ENCODE data around the gene CCDC92.

CCDC92 gene

GRCh38 chr12:123979566-123979965 lies 6.9 kb upstream of the CCDC92 start:
- 91 to 95% methylated on average over 6 of the region's 6 CpGs for WGBS, 2 experiments
- H3K4me3 ChIP-seq (ENCODE audit: insufficient read depth, low read depth, low read length) = no peak overlapping the region
- no peak overlapping the region for H3K27ac ChIP-seq (ENCODE audit: insufficient read depth, low read depth, low read length, poor library complexity, severe bottlenecking)
- H3K36me3 ChIP-seq (ENCODE audit: control insufficient read depth, insufficient read depth, low read length) = peaks cover 10% of the 10 kb centered on the region
- H3K9me3 ChIP-seq (ENCODE audit: control insufficient read depth, low read length) = no peaks in the 10 kb centered on the region
- no peaks in the 10 kb centered on the region for H3K27me3 ChIP-seq (ENCODE audit: control insufficient read depth, insufficient read depth, low read length, poor library complexity, severe bottlenecking)
- H3K4me1 ChIP-seq (ENCODE audit: control insufficient read depth, insufficient read depth, low read length) = no peaks in the 10 kb centered on the region

DNA sequence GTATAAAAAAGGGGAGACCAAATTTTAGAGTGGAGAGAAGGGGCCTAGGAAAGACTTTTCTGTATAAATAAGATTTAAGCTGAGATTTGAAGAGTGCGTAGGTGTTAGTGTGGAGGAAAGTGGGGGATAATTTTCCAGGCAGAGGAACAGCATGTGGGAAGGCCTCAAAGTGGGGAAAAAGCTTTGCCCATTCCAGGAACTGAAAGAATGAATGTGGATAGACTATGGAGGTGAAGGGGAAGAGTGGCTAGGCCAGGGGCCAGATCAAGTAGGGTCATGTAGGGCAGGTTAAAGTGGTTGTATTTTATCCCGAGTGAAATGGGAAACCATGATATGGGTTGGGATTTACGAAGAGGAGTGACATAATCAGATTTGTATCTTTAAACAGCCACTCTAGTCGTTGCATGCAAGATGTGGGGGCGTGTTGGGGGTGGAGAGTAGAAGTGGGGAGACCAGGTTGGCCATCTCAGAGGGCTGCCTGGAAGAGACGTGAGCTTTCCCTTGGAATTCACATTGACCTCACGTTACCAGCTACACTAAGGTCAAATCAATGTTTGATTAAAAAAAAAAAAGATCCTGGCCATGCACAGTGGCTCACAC lies 3.7 kb upstream of the CCDC92 start:
- peaks cover 4% of the 10 kb centered on the region for H3K4me1 ChIP-seq (ENCODE audit: control insufficient read depth, insufficient read depth, low read length)
- 94 to 96% methylated on average over 7 of the region's 7 CpGs for WGBS, 2 experiments
- H3K4me3 ChIP-seq (ENCODE audit: insufficient read depth, low read depth, low read length) = no peak overlapping the region
- peaks cover 10% of the 10 kb centered on the region for H3K36me3 ChIP-seq (ENCODE audit: control insufficient read depth, insufficient read depth, low read length)
- no peaks in the 10 kb centered on the region for H3K9me3 ChIP-seq (ENCODE audit: control insufficient read depth, low read length)
- no peak overlapping the region for H3K27ac ChIP-seq (ENCODE audit: insufficient read depth, low read depth, low read length, poor library complexity, severe bottlenecking)
- peaks cover 9% of the 10 kb centered on the region for H3K27me3 ChIP-seq (ENCODE audit: control insufficient read depth, insufficient read depth, low read length, poor library complexity, severe bottlenecking)

- no peaks in the 10 kb centered on the region for H3K9me3 ChIP-seq (ENCODE audit: control insufficient read depth, low read length)
- peaks cover 5% of the 10 kb centered on the region for H3K4me1 ChIP-seq (ENCODE audit: control insufficient read depth, insufficient read depth, low read length)
- peak overlapping the region; percentile 83 for H3K27ac ChIP-seq (ENCODE audit: insufficient read depth, low read depth, low read length, poor library complexity, severe bottlenecking)
- WGBS, 2 experiments = 1% methylated on average over 69 of the region's 69 CpGs
- peak overlapping the region; percentile 82 for H3K4me3 ChIP-seq (ENCODE audit: insufficient read depth, low read depth, low read length)
- H3K27me3 ChIP-seq (ENCODE audit: control insufficient read depth, insufficient read depth, low read length, poor library complexity, severe bottlenecking) = peaks cover 35% of the 10 kb centered on the region
- H3K36me3 ChIP-seq (ENCODE audit: control insufficient read depth, insufficient read depth, low read length) = peaks cover 10% of the 10 kb centered on the region
These were observed 1.1 kb upstream of the CCDC92 start for GRCh38 chr12:123973552-123974341.

DNA sequence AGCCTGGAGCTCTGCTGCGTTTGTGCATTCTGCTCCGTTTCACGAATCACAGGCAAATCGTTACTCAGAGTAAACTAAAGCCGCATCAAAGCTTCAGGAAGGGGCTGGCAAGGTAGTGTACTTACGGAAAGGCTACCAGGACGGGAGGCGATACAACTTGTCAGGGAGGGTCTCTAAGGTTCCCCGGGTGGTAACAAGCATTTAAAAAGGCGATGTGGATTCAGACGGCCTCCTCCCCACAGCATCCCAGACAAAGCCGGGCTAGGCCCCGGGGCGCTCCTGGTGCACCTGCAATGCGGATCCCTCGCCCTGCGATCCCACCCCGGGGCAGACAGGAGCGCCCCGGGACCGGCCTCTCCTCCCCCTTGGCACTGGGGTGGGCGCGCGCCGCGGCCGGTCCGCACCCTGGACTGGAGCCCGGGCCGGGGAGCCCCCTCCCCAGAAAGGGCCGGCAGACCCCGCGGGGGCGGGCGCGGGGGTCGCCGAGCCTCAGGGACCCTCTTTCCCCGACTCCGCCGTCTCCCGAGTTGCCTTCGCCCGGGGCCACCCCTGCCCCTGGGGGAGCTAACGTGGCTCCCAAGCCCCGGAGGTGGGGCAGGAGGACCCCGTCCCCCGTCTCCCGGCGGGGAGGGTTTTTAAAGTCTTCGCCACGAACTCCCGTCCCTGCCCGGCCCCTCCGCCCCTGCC lies 718 bp downstream of the CCDC92 start:
- Histone ChIP-seq H3K4me1 (ENCODE audit: control insufficient read depth, insufficient read depth, low read length) (peaks cover 5% of the 10 kb centered on the region), H3K27me3 (ENCODE audit: control insufficient read depth, insufficient read depth, low read length, poor library complexity, severe bottlenecking) (peaks cover 53% of the 10 kb centered on the region), H3K4me3 (ENCODE audit: insufficient read depth, low read depth, low read length) (peak overlapping the region; percentile 65), H3K27ac (ENCODE audit: insufficient read depth, low read depth, low read length, poor library complexity, severe bottlenecking) (no peak overlapping the region), H3K9me3 (ENCODE audit: control insufficient read depth, low read length) (no peaks in the 10 kb centered on the region), H3K36me3 (ENCODE audit: control insufficient read depth, insufficient read depth, low read length) (peaks cover 7% of the 10 kb centered on the region)
- 0% methylated on average over 55 of the region's 55 CpGs for WGBS, 2 experiments

GRCh38 chr12:123971449-123971769 lies 1.2 kb downstream of the CCDC92 start:
- Histone ChIP-seq H3K4me1 (ENCODE audit: control insufficient read depth, insufficient read depth, low read length) (peaks cover 5% of the 10 kb centered on the region), H3K27me3 (ENCODE audit: control insufficient read depth, insufficient read depth, low read length, poor library complexity, severe bottlenecking) (peaks cover 58% of the 10 kb centered on the region), H3K36me3 (ENCODE audit: control insufficient read depth, insufficient read depth, low read length) (peaks cover 3% of the 10 kb centered on the region), H3K4me3 (ENCODE audit: insufficient read depth, low read depth, low read length) (peak overlapping the region; percentile 65), H3K9me3 (ENCODE audit: control insufficient read depth, low read length) (no peaks in the 10 kb centered on the region), H3K27ac (ENCODE audit: insufficient read depth, low read depth, low read length, poor library complexity, severe bottlenecking) (no peak overlapping the region)
- WGBS, 2 experiments = 21 to 22% methylated on average over 9 of the region's 10 CpGs

GRCh38 chr12:123967121-123967586 lies 5.5 kb downstream of the CCDC92 start:
- Histone ChIP-seq H3K4me1 (ENCODE audit: control insufficient read depth, insufficient read depth, low read length) (peaks cover 5% of the 10 kb centered on the region), H3K4me3 (ENCODE audit: insufficient read depth, low read depth, low read length) (no peak overlapping the region), H3K27me3 (ENCODE audit: control insufficient read depth, insufficient read depth, low read length, poor library complexity, severe bottlenecking) (peaks cover 100% of the 10 kb centered on the region), H3K27ac (ENCODE audit: insufficient read depth, low read depth, low read length, poor library complexity, severe bottlenecking) (no peak overlapping the region), H3K36me3 (ENCODE audit: control insufficient read depth, insufficient read depth, low read length) (no peaks in the 10 kb centered on the region), H3K9me3 (ENCODE audit: control insufficient read depth, low read length) (no peaks in the 10 kb centered on the region)
- WGBS, 2 experiments = 82 to 83% methylated on average over 8 of the region's 8 CpGs

- H3K27ac ChIP-seq (ENCODE audit: insufficient read depth, low read depth, low read length, poor library complexity, severe bottlenecking) = no peak overlapping the region
- H3K4me1 ChIP-seq (ENCODE audit: control insufficient read depth, insufficient read depth, low read length) = peaks cover 3% of the 10 kb centered on the region
- WGBS, 2 experiments = 70 to 78% methylated on average over 3 of the region's 3 CpGs
- H3K9me3 ChIP-seq (ENCODE audit: control insufficient read depth, low read length) = no peaks in the 10 kb centered on the region
- H3K4me3 ChIP-seq (ENCODE audit: insufficient read depth, low read depth, low read length) = no peak overlapping the region
- peaks cover 100% of the 10 kb centered on the region for H3K27me3 ChIP-seq (ENCODE audit: control insufficient read depth, insufficient read depth, low read length, poor library complexity, severe bottlenecking)
- no peaks in the 10 kb centered on the region for H3K36me3 ChIP-seq (ENCODE audit: control insufficient read depth, insufficient read depth, low read length)
These were observed 6.0 kb downstream of the CCDC92 start for GRCh38 chr12:123966596-123966995.

- 68 to 69% methylated on average over 5 of the region's 5 CpGs for WGBS, 2 experiments
- H3K27me3 ChIP-seq (ENCODE audit: control insufficient read depth, insufficient read depth, low read length, poor library complexity, severe bottlenecking) = peaks cover 99% of the 10 kb centered on the region
- no peaks in the 10 kb centered on the region for H3K36me3 ChIP-seq (ENCODE audit: control insufficient read depth, insufficient read depth, low read length)
- no peak overlapping the region for H3K4me3 ChIP-seq (ENCODE audit: insufficient read depth, low read depth, low read length)
- H3K9me3 ChIP-seq (ENCODE audit: control insufficient read depth, low read length) = no peaks in the 10 kb centered on the region
- no peak overlapping the region for H3K27ac ChIP-seq (ENCODE audit: insufficient read depth, low read depth, low read length, poor library complexity, severe bottlenecking)
- no peaks in the 10 kb centered on the region for H3K4me1 ChIP-seq (ENCODE audit: control insufficient read depth, insufficient read depth, low read length)
These were observed 7.2 kb downstream of the CCDC92 start for GRCh38 chr12:123965382-123965781.

DNA sequence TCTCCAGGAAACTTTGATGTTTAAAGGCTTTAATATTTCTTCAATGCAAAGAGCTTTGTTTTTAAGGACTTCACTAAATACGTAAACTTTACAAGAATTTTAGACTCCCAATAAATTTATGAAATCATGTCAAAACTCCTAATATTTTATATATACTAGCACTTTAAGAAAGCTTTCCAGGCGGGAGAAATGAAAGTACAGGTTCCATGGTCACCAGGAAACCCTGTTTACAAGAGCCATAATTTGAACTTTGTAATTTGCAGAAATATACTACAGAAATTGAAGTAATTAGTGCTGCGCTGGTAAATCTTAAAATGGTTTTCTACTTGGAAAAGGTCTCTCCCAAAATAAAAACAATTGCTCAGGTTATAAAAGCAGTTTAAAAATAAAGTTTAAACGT lies 8.8 kb downstream of the CCDC92 start:
- Histone ChIP-seq H3K27ac (ENCODE audit: insufficient read depth, low read depth, low read length, poor library complexity, severe bottlenecking) (no peak overlapping the region), H3K4me1 (ENCODE audit: control insufficient read depth, insufficient read depth, low read length) (no peaks in the 10 kb centered on the region), H3K4me3 (ENCODE audit: insufficient read depth, low read depth, low read length) (no peak overlapping the region), H3K36me3 (ENCODE audit: control insufficient read depth, insufficient read depth, low read length) (no peaks in the 10 kb centered on the region), H3K27me3 (ENCODE audit: control insufficient read depth, insufficient read depth, low read length, poor library complexity, severe bottlenecking) (peaks cover 93% of the 10 kb centered on the region), H3K9me3 (ENCODE audit: control insufficient read depth, low read length) (no peaks in the 10 kb centered on the region)
- 96% methylated on average over 3 of the region's 4 CpGs; no CpG with 5 or more reads in 1 of the 2 experiments for WGBS, 2 experiments

DNA sequence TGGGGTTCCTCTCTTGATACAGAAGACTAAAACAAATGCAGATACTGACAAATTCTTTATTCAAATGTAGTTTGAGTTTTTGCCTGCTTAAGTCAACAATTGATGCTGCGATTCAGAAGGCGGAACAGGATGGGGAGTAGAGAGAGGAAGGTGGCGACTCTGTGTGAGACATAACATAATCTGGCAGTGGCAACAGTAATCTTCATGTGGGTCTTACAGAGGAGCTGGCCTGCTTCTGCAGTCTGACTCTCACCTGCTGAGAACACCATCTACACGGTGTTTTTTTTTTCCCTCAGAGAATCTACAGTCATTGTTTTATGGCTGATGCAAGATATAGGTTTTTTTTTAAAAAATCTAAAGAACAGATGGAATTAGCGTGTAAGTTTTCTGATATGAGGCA lies 10.1 kb downstream of the CCDC92 start:
- H3K4me1 ChIP-seq (ENCODE audit: control insufficient read depth, insufficient read depth, low read length) = no peaks in the 10 kb centered on the region
- no peaks in the 10 kb centered on the region for H3K36me3 ChIP-seq (ENCODE audit: control insufficient read depth, insufficient read depth, low read length)
- no peak overlapping the region for H3K27ac ChIP-seq (ENCODE audit: insufficient read depth, low read depth, low read length, poor library complexity, severe bottlenecking)
- H3K27me3 ChIP-seq (ENCODE audit: control insufficient read depth, insufficient read depth, low read length, poor library complexity, severe bottlenecking) = peaks cover 80% of the 10 kb centered on the region
- H3K9me3 ChIP-seq (ENCODE audit: control insufficient read depth, low read length) = no peaks in the 10 kb centered on the region
- no peak overlapping the region for H3K4me3 ChIP-seq (ENCODE audit: insufficient read depth, low read depth, low read length)
- WGBS, 2 experiments = 77 to 79% methylated on average over 5 of the region's 5 CpGs
